Measurements from ENCODE around the gene FRMD5. TPM values are rescaled to one million over a fixed set of nuclear protein-coding genes. Genes with fewer than 3 reads are reported as not detected.
"Not testable (repeated sequence)": the region's sequence is repeated elsewhere in the genome, so short reads cannot be mapped to it uniquely, and the experiment has no call there.

The FRMD5 gene
- total RNA-seq, 1 donor from 2014 or later, result not detected

GRCh38 chr15:44011238-44011854, 183.7 kb downstream of the FRMD5 start:
- H3K27ac Mint-ChIP-seq (ENCODE audit: unreplicated experiment), result no peak overlapping the region
- no peak overlapping the region for H3K4me3 Mint-ChIP-seq (ENCODE audit: unreplicated experiment)
- no peaks in the 10 kb centered on the region for H3K36me3 Mint-ChIP-seq (ENCODE audit: unreplicated experiment)
- no peak for TF ChIP-seq CTCF (IDR thresholded peaks at IDR 0.05)
- DNase-seq (ENCODE audit: extremely low spot score, unreplicated experiment), result no peak
- no peaks in the 10 kb centered on the region for H3K4me1 Mint-ChIP-seq (ENCODE audit: unreplicated experiment)
- H3K27me3 Mint-ChIP-seq (ENCODE audit: unreplicated experiment), result peaks cover 33% of the 10 kb centered on the region
- no peaks in the 10 kb centered on the region for H3K9me3 Mint-ChIP-seq (ENCODE audit: unreplicated experiment)

- no peak overlapping the region for H3K27ac Mint-ChIP-seq (ENCODE audit: unreplicated experiment)
- no peaks in the 10 kb centered on the region for H3K4me1 Mint-ChIP-seq (ENCODE audit: unreplicated experiment)
- peaks cover 39% of the 10 kb centered on the region for H3K27me3 Mint-ChIP-seq (ENCODE audit: unreplicated experiment)
- no peak for TF ChIP-seq CTCF (IDR thresholded peaks at IDR 0.05)
- no peaks in the 10 kb centered on the region for H3K9me3 Mint-ChIP-seq (ENCODE audit: unreplicated experiment)
- no peak overlapping the region for H3K4me3 Mint-ChIP-seq (ENCODE audit: unreplicated experiment)
- H3K36me3 Mint-ChIP-seq (ENCODE audit: unreplicated experiment), result no peaks in the 10 kb centered on the region
- no peak for DNase-seq (ENCODE audit: extremely low spot score, unreplicated experiment)
Measured at GRCh38 chr15:44010089-44010488, 185.0 kb downstream of the FRMD5 start.

- Mint-ChIP-seq H3K27me3 (ENCODE audit: unreplicated experiment) (peaks cover 39% of the 10 kb centered on the region), H3K27ac (ENCODE audit: unreplicated experiment) (no peak overlapping the region), H3K9me3 (ENCODE audit: unreplicated experiment) (no peaks in the 10 kb centered on the region), H3K4me3 (ENCODE audit: unreplicated experiment) (no peak overlapping the region), H3K36me3 (ENCODE audit: unreplicated experiment) (no peaks in the 10 kb centered on the region), H3K4me1 (ENCODE audit: unreplicated experiment) (no peaks in the 10 kb centered on the region)
- DNase-seq (ENCODE audit: extremely low spot score, unreplicated experiment), result no peak
- TF ChIP-seq CTCF (IDR thresholded peaks at IDR 0.05), result no peak
Measured at GRCh38 chr15:44009038-44009437, 186.0 kb downstream of the FRMD5 start.

- peaks cover 14% of the 10 kb centered on the region for H3K27me3 Mint-ChIP-seq (ENCODE audit: unreplicated experiment)
- H3K4me1 Mint-ChIP-seq (ENCODE audit: unreplicated experiment); H3K36me3 Mint-ChIP-seq (ENCODE audit: unreplicated experiment); H3K9me3 Mint-ChIP-seq (ENCODE audit: unreplicated experiment); H3K4me3 Mint-ChIP-seq (ENCODE audit: unreplicated experiment); DNase-seq (ENCODE audit: extremely low spot score, unreplicated experiment); H3K27ac Mint-ChIP-seq (ENCODE audit: unreplicated experiment): not testable (repeated sequence)
Measured at GRCh38 chr15:44000248-44000647, 194.8 kb downstream of the FRMD5 start.

GRCh38 chr15:43998607-43999006, 196.5 kb downstream of the FRMD5 start:
- Mint-ChIP-seq H3K36me3 (ENCODE audit: unreplicated experiment) (no peaks in the 10 kb centered on the region), H3K27me3 (ENCODE audit: unreplicated experiment) (peaks cover 20% of the 10 kb centered on the region), H3K27ac (ENCODE audit: unreplicated experiment) (no peak overlapping the region), H3K4me3 (ENCODE audit: unreplicated experiment) (no peak overlapping the region), H3K9me3 (ENCODE audit: unreplicated experiment) (no peaks in the 10 kb centered on the region), H3K4me1 (ENCODE audit: unreplicated experiment) (no peaks in the 10 kb centered on the region)
- no peak for TF ChIP-seq CTCF (IDR thresholded peaks at IDR 0.05)
- no peak for DNase-seq (ENCODE audit: extremely low spot score, unreplicated experiment)

GRCh38 chr15:43991206-43991605, 203.9 kb downstream of the FRMD5 start:
- no peak for DNase-seq (ENCODE audit: extremely low spot score, unreplicated experiment)
- TF ChIP-seq CTCF (IDR thresholded peaks at IDR 0.05), result no peak

More at GRCh38 chr15:43991206-43991605, 203.9 kb downstream of the FRMD5 start:
- Mint-ChIP-seq H3K4me1 (ENCODE audit: unreplicated experiment) (no peaks in the 10 kb centered on the region), H3K36me3 (ENCODE audit: unreplicated experiment) (no peaks in the 10 kb centered on the region), H3K9me3 (ENCODE audit: unreplicated experiment) (no peaks in the 10 kb centered on the region), H3K27me3 (ENCODE audit: unreplicated experiment) (peaks cover 24% of the 10 kb centered on the region), H3K4me3 (ENCODE audit: unreplicated experiment) (no peak overlapping the region), H3K27ac (ENCODE audit: unreplicated experiment) (no peak overlapping the region)

Data from osteocyte (in vitro differentiated cells).